Measurements from ENCODE around the gene PDE4D.

GRCh38 chr5:59789197-59789596, 104.3 kb downstream of the PDE4D start:
- TF ChIP-seq ZNF416 (CRISPR knock-in tag; IDR thresholded peaks at IDR 0.05) (no peak), FOXJ3 (CRISPR knock-in tag; IDR thresholded peaks at IDR 0.05; ENCODE audit: borderline replicate concordance) (no peak), CTCF (IDR thresholded peaks at IDR 0.05) (no peak), TP53 (CRISPR knock-in tag; IDR thresholded peaks at IDR 0.05) (no peak)
